T-helper 2 cell treated with Interferon-gamma antibody and Interleukin-4, amounts not matched to agents 100 ng/mL and 5 ng/mL, for 36 hours (primary cell): Measurements from ENCODE around the gene GPS1. TPM values are rescaled to one million over a fixed set of nuclear protein-coding genes. Genes with fewer than 3 reads are reported as not detected.

Source experiments
- intact Hi-C: fragments of 100-400 bp; cut with micrococcal nuclease; formaldehyde crosslinking; loops from one replicate; pipeline ENCODE4 v1.15.1; 2023
- total RNA-seq: library from RNA; stranded (reverse); gene quantifications from 2 replicates; pipeline ENCODE4 v1.2.3, GENCODE V29; 2022

The GPS1 gene
- total RNA-seq, 1 donor from 2014 or later: 86.4 TPM

DNA sequence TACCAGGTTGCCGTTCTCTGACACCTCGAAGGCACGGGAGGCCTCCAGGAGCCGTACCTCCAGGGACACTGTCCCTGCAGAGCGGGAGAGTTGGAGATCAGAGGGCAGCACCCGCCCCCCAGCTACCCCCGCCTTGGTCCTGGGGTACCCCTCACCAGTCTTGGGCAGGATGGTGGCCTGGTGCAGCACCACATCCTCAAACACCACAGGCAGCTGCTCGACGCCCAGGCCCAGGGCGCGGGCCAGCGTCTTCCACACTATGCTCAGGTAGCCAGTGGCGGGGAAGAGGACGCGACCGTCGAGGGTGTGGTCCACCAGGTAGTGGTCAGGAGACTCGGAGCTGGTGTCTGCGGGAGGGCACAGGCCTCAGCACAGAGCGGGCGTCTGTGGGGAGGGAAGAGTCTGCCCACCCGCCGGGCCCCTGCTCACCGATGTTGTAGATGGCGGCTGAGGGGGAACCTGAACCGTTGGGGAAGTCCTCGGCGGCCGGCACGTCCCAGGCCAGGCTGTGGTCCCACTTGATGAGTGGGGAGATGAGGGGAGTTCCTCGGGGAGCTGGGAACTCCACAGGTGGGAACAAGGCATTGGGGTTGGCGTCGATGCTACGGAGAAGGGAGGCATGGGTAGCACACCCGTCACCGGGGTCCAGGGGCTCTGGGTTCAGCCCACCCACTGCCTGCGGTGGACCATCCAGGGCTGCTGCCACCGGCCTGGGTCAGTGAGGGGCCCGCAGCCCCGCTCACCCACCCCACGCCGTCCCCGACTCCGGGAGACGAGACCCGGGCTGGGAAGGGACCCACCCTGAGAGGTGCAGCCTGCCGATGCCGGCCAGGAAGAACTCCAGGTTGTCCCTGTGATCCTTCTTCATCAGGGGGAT lies 36.5 kb downstream of the GPS1 start:
- intact Hi-C loops: no loop called here

DNA sequence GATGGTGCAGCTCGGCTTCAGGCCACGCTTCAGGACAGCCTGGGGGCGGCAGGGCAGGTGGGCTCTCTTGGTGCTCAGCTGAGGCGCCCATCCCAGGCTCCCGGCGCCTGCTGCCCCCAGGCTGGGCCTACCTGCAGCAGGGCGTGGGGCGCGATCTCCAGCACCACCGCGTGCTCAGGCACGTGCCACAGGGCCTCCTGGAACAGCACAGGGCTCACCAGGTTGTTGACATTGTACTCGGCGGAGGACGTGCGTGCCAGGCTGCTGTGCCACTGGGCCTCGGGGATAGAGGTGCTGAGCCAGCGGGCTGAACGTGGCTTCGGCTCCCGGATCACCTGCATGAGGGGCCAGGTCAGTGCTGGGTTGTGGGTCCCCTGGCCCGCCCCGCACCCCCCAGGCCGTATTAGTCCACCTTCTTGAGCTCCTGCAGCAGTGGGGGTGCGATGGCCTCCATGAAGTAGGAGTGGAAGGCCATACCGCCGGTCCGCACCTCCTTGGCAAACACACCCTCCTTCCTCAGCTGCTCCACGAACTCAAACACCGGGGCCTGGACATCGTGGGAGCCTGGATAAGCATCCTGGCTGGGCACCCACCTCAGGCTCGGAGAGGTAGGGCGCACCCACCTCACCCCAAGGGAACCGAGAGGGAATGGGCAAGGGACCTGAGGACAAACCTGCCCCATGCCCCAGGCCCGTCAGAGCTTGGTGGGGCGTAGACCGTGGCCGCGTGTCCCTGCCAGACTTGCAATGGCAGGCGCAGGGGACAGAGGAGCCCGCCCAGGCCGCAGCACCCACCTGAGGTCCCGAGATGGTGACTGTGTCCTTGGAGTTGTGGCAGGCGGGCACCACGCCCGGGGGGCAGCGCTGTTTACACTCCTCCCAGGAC lies 37.4 kb downstream of the GPS1 start:
- intact Hi-C loops: no loop called here

GRCh38 chr17:82089723-82090548 lies 38.2 kb downstream of the GPS1 start:
- intact Hi-C loops: loop anchor here (10.0 kb wide), 1 partner anchor 165 kb away; the partner anchor contains the start of gene MAFG

- intact Hi-C loops: loop anchor here (10.0 kb wide), 1 partner anchor 166 kb away; the partner anchor contains the start of gene MAFG
These were observed 39.0 kb downstream of the GPS1 start for GRCh38 chr17:82090549-82091263.

DNA sequence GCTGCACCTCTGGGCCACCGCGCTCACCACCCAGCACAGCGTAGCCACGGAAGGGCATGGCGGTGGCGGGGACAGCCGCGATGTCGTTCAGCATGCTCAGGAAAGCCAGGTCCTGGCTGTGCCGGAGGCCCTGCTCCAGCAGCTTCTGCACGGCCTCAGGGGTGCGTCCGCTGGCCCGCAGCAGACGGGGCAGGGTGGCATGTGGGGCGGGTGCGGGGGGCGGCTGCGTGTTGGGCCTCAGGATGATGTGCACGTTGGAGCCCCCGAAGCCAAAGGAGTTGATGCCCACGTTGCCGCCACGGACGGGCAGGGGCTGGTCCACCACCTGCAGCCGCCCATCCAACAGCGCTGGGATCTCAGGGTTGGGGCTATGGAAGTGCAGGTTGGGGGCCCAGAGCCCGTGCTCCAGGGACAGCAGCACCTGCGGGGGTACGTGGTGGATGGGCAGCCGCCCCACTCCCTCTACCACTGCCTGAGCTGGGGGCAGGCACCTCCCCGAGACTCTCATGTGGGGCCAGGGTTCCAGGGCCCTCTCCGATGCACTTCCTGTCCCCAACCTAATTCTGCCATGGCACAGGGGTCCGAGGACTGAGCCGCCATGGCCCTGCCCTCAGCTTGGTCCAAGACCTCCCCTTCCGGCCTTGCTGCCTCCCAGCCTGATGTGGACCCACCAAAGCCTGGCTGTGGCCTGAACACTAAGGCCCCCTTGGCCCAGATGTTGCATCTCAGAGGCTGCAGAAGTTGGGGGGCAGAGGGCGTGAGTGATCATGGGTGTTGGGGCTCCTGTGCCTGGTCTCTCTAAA lies 39.8 kb downstream of the GPS1 start:
- intact Hi-C loops: loop anchor here (10.0 kb wide), 1 partner anchor 167 kb away; the partner anchor contains the start of gene MAFG

DNA sequence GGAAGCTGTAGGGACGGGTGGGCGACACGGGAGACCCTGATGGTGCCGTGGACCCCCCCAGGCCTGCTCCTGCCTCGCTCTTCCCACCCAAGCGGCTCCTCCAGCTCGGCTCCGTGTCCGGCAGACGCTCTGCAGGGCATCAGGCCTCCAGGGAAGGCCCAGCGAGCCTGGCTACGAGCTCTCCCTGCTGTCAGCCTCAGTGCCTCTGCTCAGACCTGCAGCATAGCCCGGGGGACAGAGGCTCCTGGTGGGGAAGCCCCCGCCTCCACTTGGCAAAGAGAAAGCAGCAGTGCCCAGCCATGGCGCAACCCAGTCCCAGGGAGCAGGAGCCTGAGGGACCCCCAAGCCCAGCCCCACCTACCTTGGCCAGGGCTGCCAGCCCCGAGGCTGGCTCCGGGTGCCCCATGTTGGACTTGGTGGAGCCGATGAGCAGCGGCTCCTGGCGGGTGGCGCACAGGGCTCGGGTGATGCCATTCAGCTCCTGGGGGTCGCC lies 40.4 kb downstream of the GPS1 start:
- intact Hi-C loops: loop anchor here (10.0 kb wide), 1 partner anchor 167 kb away; the partner anchor contains the start of gene MAFG

DNA sequence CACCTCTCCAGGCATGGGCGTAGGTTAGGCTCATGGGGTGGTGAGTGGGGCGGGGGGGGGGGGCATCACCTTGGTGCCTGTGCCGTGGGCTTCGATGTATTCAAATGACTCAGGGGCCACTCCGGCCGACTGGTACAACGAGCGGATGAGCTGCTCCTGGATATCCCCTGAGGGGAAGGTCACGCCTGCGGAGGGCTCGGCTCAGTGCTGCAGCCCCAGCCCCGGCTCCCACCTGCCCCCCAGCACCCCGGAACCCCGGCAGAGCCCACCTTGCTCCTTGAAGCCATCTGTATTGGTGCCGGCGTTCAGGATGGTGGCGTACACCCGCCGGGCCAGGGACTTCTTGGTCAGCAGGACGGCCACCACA lies 40.9 kb downstream of the GPS1 start:
- intact Hi-C loops: loop anchor here (10.0 kb wide), 1 partner anchor 168 kb away; the partner anchor contains the start of gene MAFG

- intact Hi-C loops: loop anchor here (10.0 kb wide), 1 partner anchor 168 kb away; the partner anchor contains the start of gene MAFG
These were observed 41.5 kb downstream of the GPS1 start for GRCh38 chr17:82092995-82093751.

DNA sequence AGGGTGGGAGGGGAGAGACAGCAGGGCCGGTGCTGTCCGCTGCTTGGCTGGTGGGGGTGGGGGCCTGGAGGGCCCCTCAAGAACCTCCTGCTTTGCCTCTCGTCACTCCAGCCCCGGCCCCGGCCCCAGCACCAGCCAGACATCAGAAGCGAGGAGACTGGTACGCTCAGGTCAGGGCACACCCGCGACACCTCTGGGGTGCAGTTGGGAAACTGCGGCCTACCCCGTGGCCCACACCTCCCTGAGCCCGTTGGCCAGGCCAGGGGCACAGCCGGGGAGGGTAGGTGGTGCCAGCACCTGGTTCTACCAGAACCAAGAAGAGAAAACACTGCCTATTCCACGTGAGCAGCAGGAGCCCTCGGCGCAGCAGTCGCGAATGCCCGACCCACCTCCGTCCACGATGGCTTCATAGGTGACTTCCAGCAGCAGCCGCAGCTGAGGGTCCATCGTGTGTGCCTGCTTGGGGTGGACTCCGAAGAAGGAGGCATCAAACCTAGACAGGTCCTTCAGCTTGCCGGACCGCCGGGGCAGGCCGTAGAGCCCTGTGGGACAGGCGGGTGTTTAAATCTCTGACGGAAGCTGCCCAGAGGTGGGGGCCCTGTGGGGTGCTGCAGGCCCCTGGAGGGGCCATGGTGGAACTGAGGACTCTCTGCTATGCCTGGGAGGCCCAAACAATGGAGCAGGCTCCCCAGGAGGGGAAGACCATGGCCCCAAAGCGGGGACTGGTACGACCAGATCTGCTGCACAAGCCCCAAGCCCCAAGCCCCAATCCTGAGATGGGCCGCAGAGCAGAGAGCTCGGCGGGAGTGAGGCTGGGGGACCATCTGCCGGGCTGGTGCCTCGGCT lies 43.5 kb downstream of the GPS1 start:
- intact Hi-C loops: loop anchor here (10.0 kb wide), 1 partner anchor 170 kb away; the partner anchor contains the start of gene MAFG

DNA sequence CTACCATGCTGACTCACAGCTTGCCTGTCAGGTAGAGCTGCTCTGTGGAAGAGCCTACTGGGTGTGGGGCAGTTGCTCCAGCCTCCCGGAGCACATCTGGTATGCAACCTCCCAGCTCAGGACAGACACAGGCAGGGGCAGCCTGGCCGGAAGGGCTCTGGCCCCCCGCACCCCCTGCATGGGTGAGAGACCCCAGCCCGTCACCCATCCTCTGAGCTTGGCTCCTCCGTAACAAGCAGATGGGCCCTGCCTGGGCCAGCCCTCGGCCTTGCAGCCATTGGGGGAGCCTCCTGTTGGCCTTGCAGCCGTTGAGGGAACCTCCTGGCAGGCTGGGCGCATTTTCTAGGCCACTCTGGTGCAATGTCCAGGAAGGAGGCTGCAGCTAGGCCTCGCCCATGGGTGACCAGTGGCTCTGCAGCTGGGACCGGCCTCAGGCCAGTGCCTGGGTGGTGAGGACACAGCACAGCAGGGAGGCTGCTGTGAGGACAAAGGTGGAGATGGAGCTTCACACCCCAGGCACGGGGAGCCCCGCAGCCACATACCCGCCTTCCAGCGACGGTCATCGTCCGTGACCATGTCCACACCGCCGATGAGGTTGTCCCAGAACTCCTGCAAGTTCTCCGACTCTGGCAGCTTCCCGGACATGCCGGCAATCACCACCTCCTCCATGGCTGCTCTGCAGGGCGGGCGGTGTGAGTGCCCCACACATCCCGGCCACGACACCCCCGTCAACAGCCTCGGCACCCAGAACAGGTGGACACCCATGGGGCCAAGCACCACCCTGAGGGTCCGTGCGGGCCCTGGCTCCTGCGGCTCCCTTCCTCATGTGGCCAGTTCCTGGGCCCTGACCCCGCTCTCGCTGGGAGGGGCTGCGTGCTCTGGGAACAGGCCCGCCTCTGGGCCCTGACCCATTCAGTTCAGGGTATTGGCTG lies 44.3 kb downstream of the GPS1 start:
- intact Hi-C loops: loop anchor here (2.0 to 10.0 kb wide), 2 partner anchors 59 to 171 kb away; partner anchors contain the start of gene MAFG

DNA sequence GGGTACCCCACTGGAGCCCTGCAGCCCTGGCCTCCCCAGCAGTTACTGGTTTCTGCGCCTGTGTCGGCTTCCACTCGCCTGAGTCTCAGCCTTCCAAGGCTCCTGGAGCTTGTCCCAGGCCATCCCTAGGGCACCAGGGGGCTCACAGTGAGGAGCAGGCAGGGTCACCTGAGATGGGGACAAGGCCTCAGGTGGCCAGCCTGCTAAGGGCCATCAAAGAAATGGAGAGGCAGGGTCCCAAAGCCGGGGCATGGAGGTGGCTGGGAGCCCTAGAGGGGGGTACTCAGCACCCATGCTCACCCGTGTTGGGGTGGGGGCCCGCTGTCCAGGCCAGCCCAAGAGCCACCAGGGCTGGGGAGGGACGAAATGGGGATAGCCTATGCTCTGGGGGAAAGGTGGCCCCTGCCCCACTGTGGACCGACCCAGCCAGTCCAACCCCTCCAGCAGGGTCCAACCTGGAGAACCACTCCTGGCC lies 45.0 kb downstream of the GPS1 start:
- intact Hi-C loops: loop anchor here (2.0 to 10.0 kb wide), 2 partner anchors 58 to 172 kb away; partner anchors contain the start of gene MAFG

DNA sequence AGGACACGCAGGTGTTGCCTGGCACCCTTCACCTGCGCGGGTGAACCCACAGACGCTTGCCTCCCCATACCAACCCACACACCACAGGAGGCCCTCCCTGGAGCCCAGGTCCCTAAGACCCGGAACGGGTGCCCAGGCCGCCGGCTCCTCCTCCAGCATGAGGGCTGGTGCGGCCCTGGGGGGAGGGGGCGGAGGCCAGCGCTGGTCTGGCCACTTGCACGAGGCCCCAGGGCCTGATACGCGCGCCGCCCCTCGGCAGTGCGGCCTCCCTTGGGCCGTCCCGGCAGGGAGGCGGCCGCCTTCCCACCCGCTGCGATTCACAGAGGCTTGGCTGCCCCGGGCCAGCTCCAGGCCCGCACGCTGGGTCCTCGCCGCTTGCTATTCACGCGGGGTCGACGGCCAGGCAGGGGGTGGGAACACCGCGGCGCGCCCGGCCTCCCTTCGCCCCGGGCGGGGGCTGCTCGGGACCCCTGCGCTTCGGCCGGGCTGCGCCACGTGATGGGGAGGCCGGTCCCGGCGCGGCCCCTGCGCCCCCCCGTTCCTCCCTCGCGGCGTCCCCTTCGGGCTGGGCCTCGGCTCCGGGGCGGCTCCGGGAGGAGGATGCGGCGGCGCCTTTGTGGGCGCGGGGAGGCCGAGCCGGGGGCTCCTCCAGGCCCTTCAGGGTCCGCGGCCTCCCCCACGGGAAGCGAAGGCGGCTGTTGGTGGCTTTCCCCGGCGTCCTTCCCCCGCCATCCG lies 45.7 kb downstream of the GPS1 start:
- intact Hi-C loops: loop anchor here (2.0 to 10.0 kb wide), 2 partner anchors 57 to 173 kb away; partner anchors contain the start of gene MAFG

- intact Hi-C loops: loop anchor here (1.0 to 10.0 kb wide), 6 partner anchors 29 to 173 kb away; partner anchors contain the start of genes DCXR, GPS1, LRRC45 and MAFG
These were observed 46.1 kb downstream of the GPS1 start for GRCh38 chr17:82097919-82098168.

GRCh38 chr17:82098169-82098938 lies 46.7 kb downstream of the GPS1 start, which contains the start of gene FASN:
Gene FASN (minus strand): TSS chr17:82098236. CDS start chr17:82096445, 1,791 bp downstream.
- intact Hi-C loops: loop anchor here (1.0 to 10.0 kb wide), 5 partner anchors 28 to 174 kb away; partner anchors contain the start of genes DCXR, GPS1, LRRC45 and MAFG
